Fibroblast of villous mesenchyme (primary cell): Measurements from ENCODE around the gene OR10X1. TPM values are rescaled to one million over a fixed set of nuclear protein-coding genes. Genes with fewer than 3 reads are reported as not detected.

ENCODE experiments used
- DNase-seq: peaks from one replicate; pipeline ENCODE4 v3.0.0-alpha.2; 2010; ENCODE audit warnings: low read depth
- H3K4me3 ChIP-seq: 2 replicates; pipeline ENCODE4 v1.5.1; 2011; ENCODE audit warnings: low read depth, mild to moderate bottlenecking, low read length
- CTCF ChIP-seq: IDR thresholded peaks from 2 replicates; pipeline ENCODE4 v1.5.1; 2012; ENCODE audit warnings: low read depth, mild to moderate bottlenecking, low read length; ENCODE audit not compliant: insufficient read depth
- total RNA-seq: library from RNA; depleted of rRNA; stranded (reverse); fragments of >200 nt; gene quantifications from 2 replicates; pipeline ENCODE4 v1.2.3, GENCODE V29; 2012

OR10X1 gene
- total RNA-seq, 1 donor: not detected

GRCh38 chr1:158554352-158554751 is 25.3 kb downstream of the OR10X1 start, which contains the start of gene OR6Y1:
OR6Y1 (minus strand) TSS chr1:158554405; CDS start chr1:158548105, 6,300 bp downstream.
- no peak for DNase-seq
- H3K4me3 ChIP-seq: no peak within 1 kb of the TSS
- TF ChIP-seq CTCF: no peak

GRCh38 chr1:158552296-158552695 is 27.4 kb downstream of the OR10X1 start:
- H3K4me3 ChIP-seq: no peak overlapping the region
- TF ChIP-seq CTCF: no peak
- no peak for DNase-seq

- no peak for DNase-seq
- no peak overlapping the region for H3K4me3 ChIP-seq
These were observed 32.2 kb downstream of the OR10X1 start for GRCh38 chr1:158547533-158547932.

GRCh38 chr1:158537609-158538008 is 42.1 kb downstream of the OR10X1 start:
- H3K4me3 ChIP-seq: no peak overlapping the region
- DNase-seq: no peak
- TF ChIP-seq CTCF: no peak

More at GRCh38 chr1:158547533-158547932, 32.2 kb downstream of the OR10X1 start:
- TF ChIP-seq CTCF: no peak

GRCh38 chr1:158534496-158534895 is 45.2 kb downstream of the OR10X1 start:
- no peak overlapping the region for H3K4me3 ChIP-seq
- DNase-seq: no peak
- no peak for TF ChIP-seq CTCF

Other genes starting within 250 kb of the OR10X1 start
- not detected in 2 replicates for gene CD1B, start 248.4 kb downstream of the OR10X1 start, total RNA-seq
- gene CD1E, start 226.0 kb downstream of the OR10X1 start, total RNA-seq: not detected in 2 replicates
- gene OR10T2, start 180.4 kb downstream of the OR10X1 start, total RNA-seq: not detected in 2 replicates
- gene OR10K2, start 153.7 kb downstream of the OR10X1 start, total RNA-seq: not detected in 2 replicates
- not detected in 2 replicates for gene OR10K1, start 118.1 kb downstream of the OR10X1 start, total RNA-seq
- not detected in 2 replicates for gene OR10R2, start 107.7 kb downstream of the OR10X1 start, total RNA-seq
- gene OR6Y1, start 25.5 kb downstream of the OR10X1 start, total RNA-seq: not detected in 2 replicates
- gene OR6P1, start 9.3 kb downstream of the OR10X1 start, total RNA-seq: not detected in 2 replicates
- not detected in 2 replicates for gene OR10Z1, start 25.4 kb upstream of the OR10X1 start, total RNA-seq
- not detected in 2 replicates for gene SPTA1, start 106.8 kb upstream of the OR10X1 start, total RNA-seq
- gene OR6K2, start 120.8 kb upstream of the OR10X1 start, total RNA-seq: not detected in 2 replicates
- not detected in 2 replicates for gene OR6K3, start 140.8 kb upstream of the OR10X1 start, total RNA-seq
- not detected in 2 replicates for gene OR6K6, start 174.8 kb upstream of the OR10X1 start, total RNA-seq
- not detected in 2 replicates for gene OR6N1, start 192.3 kb upstream of the OR10X1 start, total RNA-seq
- gene OR6N2, start 201.3 kb upstream of the OR10X1 start, total RNA-seq: not detected in 2 replicates